ENCODE data around the gene TRPT1.

GRCh38 chr11:64204464-64204989 is 21.5 kb downstream of the TRPT1 start:
- TF ChIP-seq CTCF (IDR thresholded peaks at IDR 0.05; ENCODE audit: low read depth, low read length, poor library complexity, severe bottlenecking) (peak; percentile 83), EZH2phosphoT487 (IDR thresholded peaks at IDR 0.05; ENCODE audit: borderline replicate concordance, low read length) (no peak)
